Right cardiac atrium (tissue), 5 donors: Measurements from ENCODE around the gene MAB21L4. TPM values are rescaled to one million over a fixed set of nuclear protein-coding genes. Genes with fewer than 3 reads are reported as not detected.
A peak's percentile ranks its signal among the peaks of the same experiment; 100 is the strongest.
"Not testable (repeated sequence)": the region's sequence is repeated elsewhere in the genome, so short reads cannot be mapped to it uniquely, and the experiment has no call there.

ENCODE experiments used
- ATAC-seq, 2 donors: fragments of 200-7000 bp; cut with Tn5 transposase; one replicate each; pipeline versions ENCODE4 v1.8.0 to v1.9.1; 2020; ENCODE audit warnings: moderate library complexity in 2 of 2, mild to moderate bottlenecking in 1 of 2
- DNase-seq, 3 donors: peaks; one replicate each; pipeline ENCODE4 v3.0.0-alpha.2; 2020
- H3K27ac ChIP-seq: one replicate; pipeline ENCODE4 v1.5.1; 2013; ENCODE audit warnings: mild to moderate bottlenecking, low read length, control low read depth, moderate library complexity
- H3K27me3 ChIP-seq: one replicate; pipeline ENCODE4 v1.6.1; 2013; ENCODE audit not compliant: control insufficient read depth, insufficient read depth
- H3K4me1 ChIP-seq: one replicate; pipeline ENCODE4 v1.6.1; 2013; ENCODE audit warnings: low read length; ENCODE audit not compliant: control insufficient read depth, insufficient read depth
- H3K4me3 ChIP-seq: one replicate; pipeline ENCODE4 v1.5.1; 2013; ENCODE audit warnings: low read length, control low read depth
- H3K9me3 ChIP-seq: one replicate; pipeline ENCODE4 v1.6.1; 2013; ENCODE audit warnings: low read length; ENCODE audit not compliant: control insufficient read depth
- WGBS: extraction: QIAGEN DNeasy Blood & Tissue Kit; methylation state at CpG from one replicate; pipeline ENCODE4 v1.1.7; 2013; 5-methylcytosine and 5-hydroxymethylcytosine counted together
- intact Hi-C, 4 donors: fragments of 100-400 bp; cut with DNase I; formaldehyde crosslinking; loops; one replicate each; pipeline versions ENCODE4 v1.11.0 to v1.14.0; 2022 to 2023
- polyA plus RNA-seq: library from polyadenylated mRNA; stranded (reverse); fragments of 200-250 nt; gene quantifications from one replicate; pipeline ENCODE4 v1.2.3, GENCODE V29; 2013
- total RNA-seq, 4 donors: library from RNA; stranded (reverse); fragmentation: NEBNext Ultra II Directional; extraction: Animal tissue kit (Norgen Biotek cat#: 25700); gene quantifications; one replicate each; pipeline ENCODE4 v1.2.1, GENCODE V29; 2021
- donor health status: healthy with polysubstance abuse.
- donor health status: DM: no; HTN: yes; CAD: no.
- donor health status: DM: no; HTN: no; CAD: no.
- donor health status: DM: no; HTN: yes; CAD: no; lungs with severe emphysema.
- donor health status: DM: yes; HTN: yes; CAD: no.

MAB21L4 gene
- total and polyA plus RNA-seq, 5 donors: not detected

GRCh38 chr2:240847817-240848216, 48.1 kb downstream of the MAB21L4 start:
- Histone ChIP-seq H3K9me3 (no peaks in the 10 kb centered on the region), H3K4me1 (no peaks in the 10 kb centered on the region), H3K27ac (no peak overlapping the region), H3K4me3 (no peak overlapping the region), H3K27me3 (no peaks in the 10 kb centered on the region)
- DNase-seq (no peak), ATAC-seq (no peak)
- intact Hi-C loops: no loop called here
- WGBS: 94% methylated on average over 13 of the region's 13 CpGs

- H3K9me3 ChIP-seq: no peaks in the 10 kb centered on the region
- no peak overlapping the region for H3K27ac ChIP-seq
- ATAC-seq (peak in 1 of 2 donors; percentile 38), DNase-seq (peak in 1 of 3 donors; percentile 54)
- 71% methylated on average over 5 of the region's 5 CpGs for WGBS
- intact Hi-C loops: no loop called here
- no peaks in the 10 kb centered on the region for H3K4me1 ChIP-seq
- no peaks in the 10 kb centered on the region for H3K27me3 ChIP-seq
- H3K4me3 ChIP-seq: no peak overlapping the region
Measured at GRCh38 chr2:240846873-240847595, 48.9 kb downstream of the MAB21L4 start.

GRCh38 chr2:240846309-240846708, 49.6 kb downstream of the MAB21L4 start:
- intact Hi-C loops, H3K27ac ChIP-seq, H3K4me1 ChIP-seq, H3K27me3 ChIP-seq, H3K9me3 ChIP-seq, ATAC-seq, H3K4me3 ChIP-seq, DNase-seq: not testable (repeated sequence)
- 88% methylated on average over 2 of the region's 2 CpGs for WGBS

- Histone ChIP-seq H3K9me3 (no peaks in the 10 kb centered on the region), H3K27me3 (no peaks in the 10 kb centered on the region), H3K27ac (no peak overlapping the region), H3K4me3 (no peak overlapping the region), H3K4me1 (no peaks in the 10 kb centered on the region)
- peak; percentile 81 to 85 for ATAC-seq
- 39% methylated on average over 9 of the region's 9 CpGs for WGBS
- DNase-seq: peak; percentile 58 to 80 (median 78)
- intact Hi-C loops: no loop called here
Measured at GRCh38 chr2:240840435-240841060, 55.4 kb downstream of the MAB21L4 start.

- WGBS: 86% methylated on average over 28 of the region's 28 CpGs
- DNase-seq (peak in 1 of 3 donors; percentile 47), ATAC-seq (no peak)
- Histone ChIP-seq H3K27ac (no peak overlapping the region), H3K4me3 (no peak overlapping the region), H3K9me3 (no peaks in the 10 kb centered on the region), H3K4me1 (no peaks in the 10 kb centered on the region), H3K27me3 (no peaks in the 10 kb centered on the region)
- intact Hi-C loops: no loop called here
Measured at GRCh38 chr2:240839152-240840143, 56.5 kb downstream of the MAB21L4 start.

- no peaks in the 10 kb centered on the region for H3K27me3 ChIP-seq
- no peak overlapping the region for H3K27ac ChIP-seq
- H3K9me3 ChIP-seq: no peaks in the 10 kb centered on the region
- DNase-seq (peak in 1 of 3 donors; percentile 48), ATAC-seq (no peak)
- no peaks in the 10 kb centered on the region for H3K4me1 ChIP-seq
- intact Hi-C loops: no loop called here
- no peak overlapping the region for H3K4me3 ChIP-seq
- WGBS: 71% methylated on average over 4 of the region's 4 CpGs
Measured at GRCh38 chr2:240837621-240838020, 58.3 kb downstream of the MAB21L4 start.

- ATAC-seq: peak; percentile 33 to 54
- no peak overlapping the region for H3K27ac ChIP-seq
- peak; percentile 78 to 90 (median 89) for DNase-seq
- WGBS: 60% methylated on average over 17 of the region's 17 CpGs
- no peak overlapping the region for H3K4me3 ChIP-seq
- H3K4me1 ChIP-seq: no peaks in the 10 kb centered on the region
- H3K27me3 ChIP-seq: no peaks in the 10 kb centered on the region
- H3K9me3 ChIP-seq: no peaks in the 10 kb centered on the region
- intact Hi-C loops: no loop called here
Measured at GRCh38 chr2:240836781-240837467, 59.0 kb downstream of the MAB21L4 start.

Other genes starting within 250 kb of the MAB21L4 start
- not detected for gene AQP12B, start 213.3 kb downstream of the MAB21L4 start, total RNA-seq
- not detected for gene AQP12B, start 213.3 kb downstream of the MAB21L4 start, polyA plus RNA-seq
- not detected for gene AQP12A, start 204.3 kb downstream of the MAB21L4 start, total RNA-seq
- not detected for gene AQP12A, start 204.3 kb downstream of the MAB21L4 start, polyA plus RNA-seq
- gene KIF1A, start 75.9 kb downstream of the MAB21L4 start, total RNA-seq: 10 to 100 TPM; 45.3 to 83.0 (median 66.9) TPM
- 45.7 TPM for gene KIF1A, start 75.9 kb downstream of the MAB21L4 start, polyA plus RNA-seq
- gene AGXT, start 27.3 kb downstream of the MAB21L4 start, total RNA-seq: not detected
- gene AGXT, start 27.3 kb downstream of the MAB21L4 start, polyA plus RNA-seq: 0.14 TPM
- under 1 TPM in 1 of 4 donors, not detected in 3; 0.03 TPM for gene CROCC2, start 10.2 kb upstream of the MAB21L4 start, total RNA-seq
- not detected for gene CROCC2, start 10.2 kb upstream of the MAB21L4 start, polyA plus RNA-seq
- gene SNED1, start 102.5 kb upstream of the MAB21L4 start, total RNA-seq: 10 to 100 TPM; 13.8 to 19.2 (median 16.8) TPM
- gene SNED1, start 102.5 kb upstream of the MAB21L4 start, polyA plus RNA-seq: 6.7 TPM
- gene MTERF4, start 206.1 kb upstream of the MAB21L4 start, total RNA-seq: 10 to 100 TPM; 17.6 to 23.2 (median 20.4) TPM
- 21.5 TPM for gene MTERF4, start 206.1 kb upstream of the MAB21L4 start, polyA plus RNA-seq